ENCODE results near the gene LUC7L2.
"Not testable (repeated sequence)": the region's sequence is repeated elsewhere in the genome, so short reads cannot be mapped to it uniquely, and the experiment has no call there.

The LUC7L2 gene

DNA sequence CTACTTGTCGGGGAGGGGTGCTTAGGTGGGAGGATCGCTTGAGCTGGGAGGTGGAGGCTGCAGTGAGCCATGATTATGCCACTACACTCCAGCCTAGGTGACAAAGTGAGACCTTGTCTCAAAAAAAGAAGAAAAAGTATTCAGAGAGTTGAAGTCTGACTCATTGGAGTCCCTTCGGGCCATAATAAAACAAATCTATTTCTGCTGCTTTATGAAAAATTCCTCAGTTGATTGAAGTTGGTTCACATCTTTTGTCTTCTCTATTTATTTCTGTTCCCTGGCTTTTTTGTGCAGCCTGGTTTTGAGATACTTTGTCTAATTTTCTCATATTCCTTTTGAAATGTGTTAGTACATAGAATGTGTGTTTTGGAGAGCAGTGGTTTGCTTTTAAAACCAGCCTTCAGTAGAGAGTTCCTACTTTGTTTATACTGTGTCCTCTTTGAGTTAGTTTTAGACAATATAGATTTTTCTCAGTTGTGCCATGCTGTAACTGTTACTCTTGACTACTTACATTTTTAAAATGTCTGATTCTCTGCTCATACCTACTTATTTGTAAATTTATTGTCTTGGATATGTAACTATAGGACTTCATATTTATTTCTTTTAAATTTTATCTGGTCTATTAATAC, 36.7 kb downstream of the LUC7L2 start:
- DNase-seq (ENCODE audit: low spot score): no peak

DNA sequence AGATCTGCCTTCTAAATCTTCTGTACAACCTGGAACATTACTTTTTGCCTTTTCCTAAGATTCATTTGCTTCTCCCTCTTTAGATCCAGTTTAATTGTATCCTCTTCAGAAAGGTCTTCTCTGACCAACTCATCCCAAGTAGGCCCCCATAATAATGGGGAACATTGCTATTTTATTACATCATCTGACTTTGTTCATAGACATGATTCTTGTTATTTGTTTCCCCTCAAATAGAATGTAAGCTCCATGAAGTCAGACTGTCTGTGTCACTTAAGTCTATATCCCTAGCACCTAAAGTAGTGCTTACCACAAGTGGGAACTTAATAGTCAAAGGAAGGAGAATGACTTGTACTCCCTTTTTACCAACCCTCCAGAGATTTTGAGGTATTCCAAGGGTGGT, 37.5 kb downstream of the LUC7L2 start:
- no peak for DNase-seq (ENCODE audit: low spot score)

GRCh38 chr7:139403601-139404000, 43.9 kb downstream of the LUC7L2 start:
- DNase-seq (ENCODE audit: low spot score): no peak

GRCh38 chr7:139407555-139407954, 47.9 kb downstream of the LUC7L2 start:
- no peak for DNase-seq (ENCODE audit: low spot score)

DNA sequence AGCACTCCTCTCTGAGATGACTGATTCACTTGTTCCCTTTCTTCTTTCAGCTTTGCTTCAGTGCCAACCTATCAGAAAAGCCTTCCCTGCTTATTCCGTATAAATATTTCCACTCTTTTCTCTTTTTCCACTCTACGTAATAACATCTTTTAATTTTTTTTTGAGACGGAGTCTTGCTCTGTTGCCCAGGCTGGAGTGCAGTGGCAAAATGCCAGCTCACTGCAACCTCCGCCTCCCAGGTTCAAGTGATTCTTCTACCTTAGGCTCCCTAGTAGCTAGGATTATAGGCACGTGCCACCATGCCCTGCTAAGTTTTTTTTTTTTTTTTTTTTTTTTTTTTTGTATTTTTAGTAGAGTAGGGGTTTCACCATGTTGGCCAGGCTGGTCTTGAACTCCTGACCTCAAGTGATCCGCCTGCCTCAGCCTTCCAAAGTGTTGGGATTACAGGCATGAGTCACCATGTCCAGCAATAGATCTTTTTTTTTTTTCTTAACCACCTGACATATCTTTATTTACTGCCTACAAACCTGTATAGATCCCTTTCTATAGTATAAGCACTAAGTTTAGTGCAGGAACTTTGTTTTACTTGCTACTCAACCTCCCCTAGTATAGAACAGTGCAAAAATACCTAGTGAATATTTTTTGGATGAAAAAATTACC, 55.2 kb downstream of the LUC7L2 start:
- not testable (repeated sequence) for DNase-seq (ENCODE audit: low spot score)

DNA sequence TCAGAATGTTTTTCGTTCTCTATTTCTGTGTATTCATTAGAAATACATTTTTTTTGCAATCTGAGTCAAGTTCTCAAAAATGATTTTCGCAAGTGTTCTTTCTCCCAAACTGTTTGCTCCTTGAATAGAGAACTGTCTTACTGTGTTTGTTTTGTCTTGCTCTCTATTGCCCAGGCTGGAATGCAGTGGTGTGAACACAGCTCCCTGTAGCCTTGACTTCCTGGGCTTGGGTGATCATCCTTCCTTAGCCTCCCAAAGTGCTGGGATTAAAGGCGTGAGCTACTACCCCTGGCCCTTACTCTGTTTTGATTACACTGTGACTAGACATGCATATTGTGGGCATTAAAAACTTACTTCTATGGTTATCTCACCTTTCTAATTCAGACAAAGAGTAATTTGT, 56.7 kb downstream of the LUC7L2 start:
- no peak for DNase-seq (ENCODE audit: low spot score)

GRCh38 chr7:139417478-139417877, 57.8 kb downstream of the LUC7L2 start:
- no peak for DNase-seq (ENCODE audit: low spot score)

GRCh38 chr7:139421123-139421522, 61.4 kb downstream of the LUC7L2 start:
- no peak for DNase-seq (ENCODE audit: low spot score)

GRCh38 chr7:139422126-139422525, 62.4 kb downstream of the LUC7L2 start:
- DNase-seq (ENCODE audit: low spot score): no peak

- DNase-seq (ENCODE audit: low spot score): no peak
These were observed 63.4 kb downstream of the LUC7L2 start for GRCh38 chr7:139423091-139423490.

GRCh38 chr7:139424004-139424403, 64.3 kb downstream of the LUC7L2 start:
- DNase-seq (ENCODE audit: low spot score): no peak

DNA sequence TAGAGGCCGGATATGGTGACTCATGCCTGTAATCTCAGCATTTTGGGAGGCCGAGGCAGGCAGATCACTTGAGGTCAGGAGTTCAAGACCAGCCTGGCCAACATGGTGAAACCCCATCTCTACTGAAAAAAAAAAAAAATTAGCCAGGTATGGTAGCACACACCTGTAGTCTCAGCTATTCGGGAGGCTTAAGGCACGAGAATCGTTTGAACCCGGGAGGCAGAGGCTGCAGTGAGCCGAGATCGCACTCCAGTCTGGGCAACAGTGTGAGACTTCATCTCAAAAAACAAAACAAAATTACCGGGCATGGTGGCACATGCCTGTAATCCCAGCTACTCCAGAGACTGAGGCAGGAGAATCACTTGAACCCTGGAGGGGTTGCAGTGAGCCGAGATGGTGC, 66.0 kb downstream of the LUC7L2 start:
- DNase-seq (ENCODE audit: low spot score): not testable (repeated sequence)

DNA sequence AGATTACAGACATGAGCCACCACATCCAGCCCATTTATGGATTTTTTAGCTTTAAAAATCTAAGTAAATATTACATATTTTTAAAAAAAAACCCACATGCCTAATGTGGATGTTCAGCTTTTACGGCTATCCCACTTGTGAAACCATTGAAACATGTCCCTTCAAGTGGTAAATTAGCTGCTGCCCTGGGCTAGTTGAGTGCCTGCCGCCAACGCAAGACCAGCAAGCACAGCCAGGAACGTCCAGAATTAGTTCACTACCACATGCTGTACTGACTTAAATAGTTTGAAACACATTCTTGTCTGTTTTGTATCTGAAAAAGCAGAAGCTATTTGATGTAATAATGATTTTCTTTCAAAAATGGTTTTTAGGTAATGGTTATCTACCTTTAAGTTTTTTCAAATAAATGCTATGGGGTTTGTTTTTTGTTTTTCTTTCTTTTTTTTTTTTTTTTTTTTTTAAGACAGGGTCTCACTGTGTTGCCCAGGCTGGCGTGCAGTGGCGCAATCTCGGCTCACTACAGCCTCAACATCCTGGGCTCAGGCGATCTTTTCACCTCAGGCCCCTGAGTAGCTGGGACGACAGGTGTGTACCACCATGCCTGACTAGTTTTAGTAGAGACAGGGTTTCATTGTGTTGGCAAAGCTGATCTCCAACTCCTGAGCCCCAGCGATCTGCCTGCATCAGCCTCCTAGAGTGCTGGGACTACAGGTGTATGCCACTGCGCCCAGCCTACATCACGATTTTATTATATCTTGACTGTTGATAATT, 66.7 kb downstream of the LUC7L2 start:
- no peak for DNase-seq (ENCODE audit: low spot score)

DNA sequence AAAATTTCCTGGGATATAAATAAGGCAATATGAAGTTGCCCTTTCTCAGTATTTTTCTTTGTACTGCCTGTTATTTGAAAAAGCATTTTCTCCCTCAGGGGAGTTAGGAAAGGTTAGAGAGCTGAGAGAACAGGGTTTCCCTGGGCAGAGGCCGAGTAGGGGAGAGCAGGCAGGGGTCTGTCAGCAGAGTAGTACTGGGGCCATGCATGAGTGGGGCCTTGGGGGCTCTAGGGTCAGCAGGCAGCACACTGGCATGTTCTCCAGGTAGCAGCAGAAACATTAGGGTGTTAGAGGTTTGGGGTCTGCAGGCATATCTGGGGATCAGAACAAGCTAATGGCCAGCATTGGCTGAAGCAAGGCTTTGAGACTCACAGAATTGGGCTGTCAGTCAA, 67.3 kb downstream of the LUC7L2 start:
- no peak for DNase-seq (ENCODE audit: low spot score)

GRCh38 chr7:139427788-139428187, 68.1 kb downstream of the LUC7L2 start:
- DNase-seq (ENCODE audit: low spot score): no peak

DNA sequence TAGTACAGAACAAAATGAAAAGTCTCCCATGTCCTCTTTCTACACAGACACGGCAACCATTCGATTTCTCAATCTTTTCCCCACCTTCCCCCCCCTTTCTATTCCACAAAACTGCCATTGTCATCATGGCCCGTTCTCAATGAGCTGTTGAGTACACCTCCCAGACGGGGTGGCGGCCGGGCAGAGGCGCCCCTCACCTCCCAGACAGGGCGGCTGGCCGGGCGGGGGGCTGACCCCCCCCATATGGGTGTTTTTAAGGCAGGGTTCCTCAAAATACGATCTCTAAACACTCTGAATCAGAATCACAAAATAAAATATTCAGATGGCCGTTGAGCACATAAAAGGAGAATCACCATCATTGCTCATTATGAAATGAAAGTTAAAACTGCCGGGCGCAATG, 70.0 kb downstream of the LUC7L2 start:
- not testable (repeated sequence) for DNase-seq (ENCODE audit: low spot score)

DNA sequence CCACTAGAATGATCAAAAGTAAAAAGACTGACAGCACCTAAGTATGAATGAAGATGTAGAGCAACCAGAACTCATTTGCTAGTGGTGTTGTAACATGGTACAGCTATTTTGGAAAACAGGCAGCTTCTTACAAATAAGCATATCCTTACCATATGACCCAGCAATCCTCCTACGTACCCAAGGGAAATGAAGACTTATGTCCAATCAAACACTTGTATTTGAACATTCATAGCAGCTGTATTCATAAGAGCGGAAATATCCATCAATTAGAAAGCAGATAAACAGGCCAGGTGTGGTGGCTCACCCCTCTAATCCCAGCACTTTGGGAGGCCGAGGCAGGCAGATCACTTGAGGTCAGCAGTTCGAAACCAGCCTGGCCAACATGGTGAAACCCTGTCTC, 70.7 kb downstream of the LUC7L2 start:
- DNase-seq (ENCODE audit: low spot score): no peak

GRCh38 chr7:139431010-139431409, 71.3 kb downstream of the LUC7L2 start:
- DNase-seq (ENCODE audit: low spot score): no peak

- no peak for DNase-seq (ENCODE audit: low spot score)
These were observed 71.8 kb downstream of the LUC7L2 start for GRCh38 chr7:139431459-139431858.

GRCh38 chr7:139436806-139437205, 77.1 kb downstream of the LUC7L2 start:
- no peak for DNase-seq (ENCODE audit: low spot score)

- DNase-seq (ENCODE audit: low spot score): no peak
These were observed 79.7 kb downstream of the LUC7L2 start for GRCh38 chr7:139439375-139439774.

DNA sequence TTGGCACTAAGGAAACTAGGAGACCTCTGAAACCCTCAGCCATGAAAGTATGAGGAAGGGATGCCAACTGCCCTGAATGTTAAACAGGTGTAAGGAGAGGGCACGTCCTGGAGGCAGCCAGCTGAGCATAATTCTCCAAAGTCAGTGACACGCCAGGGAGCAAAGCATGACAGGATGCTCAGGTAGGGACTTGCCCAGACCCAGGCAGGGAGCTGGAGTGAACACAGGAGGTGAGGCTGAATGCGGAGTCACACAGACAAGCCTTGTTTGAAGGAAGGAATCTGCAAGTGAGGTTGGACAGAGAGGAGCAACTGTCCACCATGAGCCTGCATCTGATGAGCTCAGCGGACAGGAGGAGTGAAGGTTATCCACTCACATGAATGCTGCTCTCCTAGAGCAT, 82.3 kb downstream of the LUC7L2 start:
- no peak for DNase-seq (ENCODE audit: low spot score)
